HepG2 (cell line): ENCODE results near the gene TAT. TPM values are rescaled to one million over a fixed set of nuclear protein-coding genes. Genes with fewer than 3 reads are reported as not detected.

Source experiments
- BATF2 ChIP-seq: sonication (generic); formaldehyde crosslinking; IDR thresholded peaks from 2 replicates; pipeline ENCODE4 v1.8.0; 2022; ENCODE audit warnings: mild to moderate bottlenecking, missing genetic modification reagents, moderate library complexity
- GMEB1 ChIP-seq: sonication (generic); formaldehyde crosslinking; IDR thresholded peaks from 2 replicates; pipeline ENCODE4 v1.5.1; 2020; ENCODE audit warnings: missing genetic modification reagents, mild to moderate bottlenecking, borderline replicate concordance
- KLF16 ChIP-seq, 2 experiments: sonication (generic) in 1 of 2; formaldehyde crosslinking in 1 of 2; IDR thresholded peaks; 2 replicates each; pipeline versions ENCODE4 v1.6.1 to v1.8.0; 2016 to 2023; ENCODE audit warnings: missing genetic modification reagents in 2 of 2, missing compliant biosample characterization in 1 of 2
- LCORL ChIP-seq, 2 experiments: fragments of 450-650 bp in 1 of 2; sonication (generic) in 1 of 2; formaldehyde crosslinking in 1 of 2; IDR thresholded peaks; 2 replicates each; pipeline versions ENCODE4 v1.5.0 to v1.6.1; 2017 to 2020; ENCODE audit warnings: antibody characterized with exemption in 1 of 2, missing genetic modification reagents in 1 of 2
- TBX3 ChIP-seq: fragments of 450-650 bp; IDR thresholded peaks from 2 replicates; pipeline ENCODE4 v1.6.1; 2017; ENCODE audit warnings: antibody characterized with exemption, mild to moderate bottlenecking, inconsistent platforms, borderline replicate concordance
- YY1 ChIP-seq: IDR thresholded peaks from 2 replicates; pipeline ENCODE4 v1.6.1; 2011; ENCODE audit warnings: low read length, low read depth, moderate library complexity, mild to moderate bottlenecking; ENCODE audit not compliant: insufficient read depth, insufficient replicate concordance
- ZEB1 ChIP-seq: IDR thresholded peaks from 2 replicates; pipeline ENCODE4 v1.6.1; 2012; ENCODE audit warnings: mild to moderate bottlenecking, low read depth, inconsistent platforms; ENCODE audit not compliant: insufficient replicate concordance
- ZFP62 ChIP-seq: sonication (generic); formaldehyde crosslinking; IDR thresholded peaks from 2 replicates; pipeline ENCODE4 v1.4.0; 2020; ENCODE audit warnings: missing genetic modification reagents
- ZHX2 ChIP-seq, 2 experiments: sonication (generic) in 1 of 2; formaldehyde crosslinking in 1 of 2; IDR thresholded peaks; 2 replicates each; pipeline versions ENCODE4 v1.6.1 to v1.9.0; 2014 to 2022; ENCODE audit warnings: antibody characterized with exemption in 1 of 2, borderline replicate concordance in 1 of 2, inconsistent platforms in 1 of 2, low read depth in 1 of 2, missing genetic modification reagents in 1 of 2
- ZNF12 ChIP-seq: sonication (generic); formaldehyde crosslinking; IDR thresholded peaks from 2 replicates; pipeline ENCODE4 v1.5.0; 2020; ENCODE audit warnings: missing genetic modification reagents
- ZNF556 ChIP-seq: sonication (generic); formaldehyde crosslinking; IDR thresholded peaks from 2 replicates; pipeline ENCODE4 v1.4.0; 2020; ENCODE audit warnings: mild to moderate bottlenecking, missing genetic modification reagents, borderline replicate concordance
- ZNF770 ChIP-seq: sonication (generic); formaldehyde crosslinking; IDR thresholded peaks from 2 replicates; pipeline ENCODE4 v1.5.0; 2020; ENCODE audit warnings: mild to moderate bottlenecking, missing genetic modification reagents
- ZNF792 ChIP-seq: IDR thresholded peaks from 2 replicates; pipeline ENCODE4 v1.6.1; 2016
- polyA plus RNA-seq, 8 experiments: library from polyadenylated mRNA; depleted of rRNA in 3 of 8; stranded (reverse) in 7 of 8; unstranded in 1 of 8; fragments of >200 nt; fragmentation: Illumina TruSeq in 4 of 8; extraction: Trizol in 4 of 8; gene quantifications; 2 replicates each; pipeline versions ENCODE4 v1.2.1 to v1.2.3, GENCODE V29; 2011 to 2016; ENCODE audit warnings: low read depth in 4 of 8, missing spikeins in 1 of 8, mixed read lengths in 1 of 8; ENCODE audit not compliant: insufficient read depth in 1 of 8
- total RNA-seq, 5 experiments: library from RNA; depleted of rRNA; stranded (reverse); fragments of >200 nt; fragmentation: Illumina TruSeq; extraction: Trizol; gene quantifications; 2 replicates each; pipeline ENCODE4 v1.2.3, GENCODE V29; 2016; ENCODE audit warnings: low read depth in 1 of 5

The TAT gene
- total and polyA plus RNA-seq, 2 of the 13 experiments (the other 11 are each of a cell fraction or from before 2014, with no cell fraction given) = 1.6 to 5.8 TPM

GRCh38 chr16:71593048-71593999, 16.4 kb upstream of the TAT start (continued):
- TF ChIP-seq GMEB1 (0 out of 2 replicates have a peak, but pooled peaks have one; percentile 50), ZNF792 (peak; percentile 18; the same call in 1 of the 2 replicates), ZNF770 (peak; percentile 6; the same call in 1 of the 2 replicates), ZFP62 (CRISPR knock-in tag) (no peak), TBX3 (peak; percentile 45; the same call in 1 of the 2 replicates), LCORL (IDR thresholded peaks at IDR 0.05) (peak; percentile 89), LCORL (CRISPR knock-in tag; IDR thresholded peaks at IDR 0.05) (no peak; the same call in 1 of the 2 replicates), ZNF556 (CRISPR knock-in tag) (no peak; the same call in 1 of the 2 replicates), BATF2 (CRISPR knock-in tag) (no peak), ZEB1 (peak; percentile 87), ZNF12 (CRISPR knock-in tag) (no peak), ZHX2 (IDR thresholded peaks at IDR 0.05; ENCODE audit: low read depth) (peak; percentile 20; the same call in 1 of the 2 replicates), ZHX2 (CRISPR knock-in tag; IDR thresholded peaks at IDR 0.05; ENCODE audit: borderline replicate concordance) (no peak), YY1 (peak; percentile 11), KLF16 (CRISPR knock-in tag; IDR thresholded peaks at IDR 0.05) (no peak)
